OCI-LY3 (cell line): ENCODE results near the gene SNU13.

Source experiments
- H2AFZ ChIP-seq: fragments of 200-600, 300-600 bp; shearing (Covaris generic); 2 replicates; pipeline ENCODE4 v1.6.0; 2014; ENCODE audit warnings: antibody characterized with exemption, low read depth, low read length
- H3K27ac ChIP-seq: fragments of 200-600, 300-600 bp; sonication (generic); 2 replicates; pipeline ENCODE4 v1.5.1; 2014; ENCODE audit warnings: mild to moderate bottlenecking, low read length, moderate library complexity, mixed read lengths
- H3K27me3 ChIP-seq: fragments of 200-600, 300-600 bp; sonication (generic); 2 replicates; pipeline ENCODE4 v1.6.1; 2014; ENCODE audit warnings: low read depth, low read length, mixed read lengths
- H3K36me3 ChIP-seq: fragments of 200-600, 300-600 bp; sonication (generic); replicated peaks from 2 replicates; pipeline ENCODE3; 2014; ENCODE audit warnings: low read depth, low read length, mixed read lengths
- H3K4me1 ChIP-seq: fragments of 300-600, 200-600 bp; sonication (generic); 2 replicates; pipeline ENCODE4 v1.6.1; 2014; ENCODE audit warnings: low read length, mixed read lengths
- H3K4me2 ChIP-seq: fragments of 200-600, 300-600 bp; sonication (generic); 2 replicates; pipeline ENCODE4 v1.6.1; 2014; ENCODE audit warnings: low read length, mixed read lengths
- H3K4me3 ChIP-seq: fragments of 300-600, 200-600 bp; sonication (generic); 2 replicates; pipeline ENCODE4 v1.5.1; 2014; ENCODE audit warnings: antibody characterized with exemption, mild to moderate bottlenecking, low read length, moderate library complexity
- H3K79me2 ChIP-seq: fragments of 300-600, 200-600 bp; shearing (Covaris generic); 2 replicates; pipeline ENCODE4 v1.6.1; 2014; ENCODE audit warnings: mild to moderate bottlenecking, low read length, mixed read lengths
- H3K9ac ChIP-seq: fragments of 300-600, 200-600 bp; shearing (Covaris generic); 2 replicates; pipeline ENCODE4 v1.6.0; 2014; ENCODE audit warnings: mild to moderate bottlenecking, low read length, moderate library complexity
- H3K9me3 ChIP-seq: fragments of 200-600, 300-600 bp; shearing (Covaris generic); 2 replicates; pipeline ENCODE4 v1.6.1; 2014; ENCODE audit warnings: low read length, mixed read lengths; ENCODE audit not compliant: insufficient read depth
- H4K20me1 ChIP-seq: fragments of 200-600, 300-600 bp; sonication (generic); 2 replicates; pipeline ENCODE4 v1.6.1; 2016; ENCODE audit warnings: low read length, mixed read lengths; ENCODE audit not compliant: insufficient read depth
- CTCF ChIP-seq: fragments of 200-600, 300-600 bp; sonication (generic); IDR thresholded peaks from 2 replicates; pipeline ENCODE4 v1.5.1; 2014; ENCODE audit warnings: antibody characterized with exemption, low read length, low read depth
- EZH2phosphoT487 ChIP-seq: fragments of 200-600 bp; shearing (Covaris generic); IDR thresholded peaks from 2 replicates; pipeline ENCODE4 v1.6.1; 2018; ENCODE audit warnings: antibody characterized with exemption, mixed run types, low read depth

The SNU13 gene

GRCh38 chr22:41702763-41703162 is 14.1 kb upstream of the SNU13 start:
- no peaks in the 10 kb centered on the region for H3K79me2 ChIP-seq
- H2AFZ ChIP-seq: no peak overlapping the region
- TF ChIP-seq CTCF (no peak), EZH2phosphoT487 (no peak)
- H3K4me2 ChIP-seq: no peak overlapping the region
- H3K36me3 ChIP-seq: no peaks in the 10 kb centered on the region
- no peak overlapping the region for H3K4me3 ChIP-seq
- H3K9me3 ChIP-seq: no peaks in the 10 kb centered on the region
- no peak overlapping the region for H3K27ac ChIP-seq
- no peak overlapping the region for H3K9ac ChIP-seq
- H3K4me1 ChIP-seq: no peaks in the 10 kb centered on the region
- no peaks in the 10 kb centered on the region for H4K20me1 ChIP-seq
- H3K27me3 ChIP-seq: no peaks in the 10 kb centered on the region

- Histone ChIP-seq H3K27ac (no peak overlapping the region), H3K9me3 (no peaks in the 10 kb centered on the region), H3K4me1 (peaks cover 20% of the 10 kb centered on the region), H3K79me2 (no peaks in the 10 kb centered on the region), H4K20me1 (no peaks in the 10 kb centered on the region), H3K4me3 (no peak overlapping the region), H3K4me2 (no peak overlapping the region), H3K36me3 (no peaks in the 10 kb centered on the region), H3K27me3 (no peaks in the 10 kb centered on the region), H2AFZ (no peak overlapping the region), H3K9ac (no peak overlapping the region)
- TF ChIP-seq CTCF: no peak
- no peak for TF ChIP-seq EZH2phosphoT487
These were observed 11.4 kb upstream of the SNU13 start for GRCh38 chr22:41700108-41700364.

- no peaks in the 10 kb centered on the region for H3K79me2 ChIP-seq
- H3K27me3 ChIP-seq: no peaks in the 10 kb centered on the region
- H3K4me1 ChIP-seq: peaks cover 23% of the 10 kb centered on the region
- H3K9me3 ChIP-seq: no peaks in the 10 kb centered on the region
- no peak within 1 kb of the TSS for H2AFZ ChIP-seq
- no peak within 1 kb of the TSS for H3K4me3 ChIP-seq
- H4K20me1 ChIP-seq: no peaks in the 10 kb centered on the region
- H3K4me2 ChIP-seq: no peak within 1 kb of the TSS
- no peak within 1 kb of the TSS for H3K27ac ChIP-seq
- H3K9ac ChIP-seq: no peak within 1 kb of the TSS
- peaks cover 2% of the 10 kb centered on the region for H3K36me3 ChIP-seq
- TF ChIP-seq CTCF (no peak), EZH2phosphoT487 (no peak)
These were observed 10.8 kb upstream of the SNU13 start, which contains the start of gene MEI1 for GRCh38 chr22:41699264-41700107. Gene MEI1 (plus strand): TSS chr22:41699503. CDS start chr22:41699539, 36 bp downstream.

- Histone ChIP-seq H3K4me1 (peaks cover 23% of the 10 kb centered on the region), H3K27me3 (no peaks in the 10 kb centered on the region), H2AFZ (peak overlapping the region; percentile 59), H3K27ac (no peak overlapping the region), H3K9ac (peak overlapping the region; percentile 31; the same call in 1 of the 2 replicates), H3K79me2 (no peaks in the 10 kb centered on the region), H3K4me3 (peak overlapping the region; percentile 42), H3K36me3 (peaks cover 3% of the 10 kb centered on the region), H4K20me1 (no peaks in the 10 kb centered on the region), H3K4me2 (peak overlapping the region; percentile 63), H3K9me3 (no peaks in the 10 kb centered on the region)
- TF ChIP-seq EZH2phosphoT487 (no peak), CTCF (peak; percentile 100)
These were observed 8.6 kb upstream of the SNU13 start for GRCh38 chr22:41697126-41697775.
